ENCODE results near the gene TMEM129. TPM values are rescaled to one million over a fixed set of nuclear protein-coding genes. Genes with fewer than 3 reads are reported as not detected.

Gene TMEM129
- total and polyA plus RNA-seq, 2 donors (not counting 1 experiment from before 2014, with no cell fraction given): 15.0 to 39.6 TPM

GRCh38 chr4:1753294-1753696 lies 32.2 kb upstream of the TMEM129 start:
- H3K27ac ChIP-seq (ENCODE audit: insufficient read depth, low read length): no peak overlapping the region
- H3K79me2 ChIP-seq (ENCODE audit: control insufficient read depth, insufficient read depth, low read length): no peaks in the 10 kb centered on the region
- H3K36me3 ChIP-seq (ENCODE audit: control insufficient read depth, insufficient read depth, low read length): no peaks in the 10 kb centered on the region
- no peaks in the 10 kb centered on the region for H3K9me3 ChIP-seq (ENCODE audit: control insufficient read depth, insufficient read depth, low read depth, low read length)
- no peak for DNase-seq (ENCODE audit: low read depth in 2 of 2)
- no peak overlapping the region for H3K4me2 ChIP-seq (ENCODE audit: extremely low read depth, insufficient read depth, low read length)
- H2AFZ ChIP-seq (ENCODE audit: low read length): no peak overlapping the region
- no peaks in the 10 kb centered on the region for H4K20me1 ChIP-seq (ENCODE audit: control insufficient read depth, extremely low read depth, insufficient read depth, low read length)
- no peak overlapping the region for H3K9ac ChIP-seq (ENCODE audit: insufficient read depth, low read length)
- TF ChIP-seq CTCF (conservative IDR thresholded peaks at IDR 0.05 in 1 of 2, IDR thresholded peaks at IDR 0.05 in 1 of 2; ENCODE audit: low read depth in 1 of 2, low read length in 2 of 2): no peak
- TF ChIP-seq EZH2 (IDR thresholded peaks at IDR 0.05; ENCODE audit: low read length, missing control alignments): no peak
- no peaks in the 10 kb centered on the region for H3K27me3 ChIP-seq (ENCODE audit: control insufficient read depth, insufficient read depth, low read length)
- H3K4me3 ChIP-seq (replicated peaks in 1 of 4; ENCODE audit: control extremely low read depth in 1 of 4, insufficient read depth in 1 of 4, low read depth in 3 of 4, low read length in 4 of 4): no peak overlapping the region
- no peaks in the 10 kb centered on the region for H3K4me1 ChIP-seq (ENCODE audit: control insufficient read depth, extremely low read depth, insufficient read depth, low read length)

GRCh38 chr4:1752284-1753041 lies 31.3 kb upstream of the TMEM129 start:
- H3K4me2 ChIP-seq (ENCODE audit: extremely low read depth, insufficient read depth, low read length): no peak overlapping the region
- no peak overlapping the region for H3K27ac ChIP-seq (ENCODE audit: insufficient read depth, low read length)
- H3K9me3 ChIP-seq (ENCODE audit: control insufficient read depth, insufficient read depth, low read depth, low read length): no peaks in the 10 kb centered on the region
- TF ChIP-seq EZH2 (IDR thresholded peaks at IDR 0.05; ENCODE audit: low read length, missing control alignments): no peak
- no peak for TF ChIP-seq CTCF (conservative IDR thresholded peaks at IDR 0.05 in 1 of 2, IDR thresholded peaks at IDR 0.05 in 1 of 2; ENCODE audit: low read depth in 1 of 2, low read length in 2 of 2)
- H3K36me3 ChIP-seq (ENCODE audit: control insufficient read depth, insufficient read depth, low read length): no peaks in the 10 kb centered on the region
- H3K4me1 ChIP-seq (ENCODE audit: control insufficient read depth, extremely low read depth, insufficient read depth, low read length): no peaks in the 10 kb centered on the region
- no peak for DNase-seq (ENCODE audit: low read depth in 2 of 2)
- H3K27me3 ChIP-seq (ENCODE audit: control insufficient read depth, insufficient read depth, low read length): no peaks in the 10 kb centered on the region
- no peak overlapping the region for H2AFZ ChIP-seq (ENCODE audit: low read length)
- no peak overlapping the region for H3K4me3 ChIP-seq (replicated peaks in 1 of 4; ENCODE audit: control extremely low read depth in 1 of 4, insufficient read depth in 1 of 4, low read depth in 3 of 4, low read length in 4 of 4)
- no peaks in the 10 kb centered on the region for H4K20me1 ChIP-seq (ENCODE audit: control insufficient read depth, extremely low read depth, insufficient read depth, low read length)
- H3K79me2 ChIP-seq (ENCODE audit: control insufficient read depth, insufficient read depth, low read length): no peaks in the 10 kb centered on the region
- H3K9ac ChIP-seq (ENCODE audit: insufficient read depth, low read length): no peak overlapping the region

GRCh38 chr4:1751919-1752283 lies 30.8 kb upstream of the TMEM129 start:
- no peak overlapping the region for H3K9ac ChIP-seq (ENCODE audit: insufficient read depth, low read length)
- H3K79me2 ChIP-seq (ENCODE audit: control insufficient read depth, insufficient read depth, low read length): no peaks in the 10 kb centered on the region
- no peaks in the 10 kb centered on the region for H3K4me1 ChIP-seq (ENCODE audit: control insufficient read depth, extremely low read depth, insufficient read depth, low read length)
- no peak overlapping the region for H3K27ac ChIP-seq (ENCODE audit: insufficient read depth, low read length)
- H2AFZ ChIP-seq (ENCODE audit: low read length): no peak overlapping the region
- no peaks in the 10 kb centered on the region for H3K9me3 ChIP-seq (ENCODE audit: control insufficient read depth, insufficient read depth, low read depth, low read length)
- no peak for TF ChIP-seq CTCF (conservative IDR thresholded peaks at IDR 0.05 in 1 of 2, IDR thresholded peaks at IDR 0.05 in 1 of 2; ENCODE audit: low read depth in 1 of 2, low read length in 2 of 2)
- no peak for TF ChIP-seq EZH2 (IDR thresholded peaks at IDR 0.05; ENCODE audit: low read length, missing control alignments)
- H4K20me1 ChIP-seq (ENCODE audit: control insufficient read depth, extremely low read depth, insufficient read depth, low read length): no peaks in the 10 kb centered on the region
- no peak for DNase-seq (ENCODE audit: low read depth in 2 of 2)
- no peaks in the 10 kb centered on the region for H3K27me3 ChIP-seq (ENCODE audit: control insufficient read depth, insufficient read depth, low read length)
- H3K36me3 ChIP-seq (ENCODE audit: control insufficient read depth, insufficient read depth, low read length): no peaks in the 10 kb centered on the region
- H3K4me2 ChIP-seq (ENCODE audit: extremely low read depth, insufficient read depth, low read length): no peak overlapping the region
- H3K4me3 ChIP-seq (replicated peaks in 1 of 4; ENCODE audit: control extremely low read depth in 1 of 4, insufficient read depth in 1 of 4, low read depth in 3 of 4, low read length in 4 of 4): no peak overlapping the region
